ENCODE measurements around the gene ZNF501. TPM values are rescaled to one million over a fixed set of nuclear protein-coding genes. Genes with fewer than 3 reads are reported as not detected.

The ZNF501 gene
- total RNA-seq (1 to 10 TPM; 1.3 to 2.4 TPM), total RNA-seq (2.1 to 6.4 reads per million in 2 donors)

GRCh38 chr3:44729384-44729910, at the start of gene ZNF501:
ZNF501 (plus strand) TSS chr3:44729635; CDS start chr3:44734422, 4,787 bp downstream.
- H3K27ac Mint-ChIP-seq, result peak within 1 kb of the TSS; percentile 76
- peak; percentile 98 for ATAC-seq
- H3K4me3 Mint-ChIP-seq, result peak within 1 kb of the TSS; percentile 90
- peak; percentile 51 to 72 (median 57) for DNase-seq
- H3K9me3 ChIP-seq (ENCODE audit: control insufficient read depth, low read length, poor library complexity, severe bottlenecking), result peaks cover 29% of the 10 kb centered on the region
- H3K27me3 Mint-ChIP-seq, result no peaks in the 10 kb centered on the region
- H3K36me3 Mint-ChIP-seq (ENCODE audit: low read depth), result peaks cover 5% of the 10 kb centered on the region
- H3K4me1 Mint-ChIP-seq, result peaks cover 4% of the 10 kb centered on the region

GRCh38 chr3:44680921-44681455, 48.4 kb upstream of the ZNF501 start:
- no peak for ATAC-seq

GRCh38 chr3:44682182-44682896, 47.1 kb upstream of the ZNF501 start:
- ATAC-seq (no peak), DNase-seq (no peak)
- no peaks in the 10 kb centered on the region for H3K9me3 ChIP-seq (ENCODE audit: control insufficient read depth, low read length, poor library complexity, severe bottlenecking)
- H3K36me3 Mint-ChIP-seq (ENCODE audit: low read depth), result no peaks in the 10 kb centered on the region
- H3K4me3 Mint-ChIP-seq, result no peak overlapping the region
- H3K27ac Mint-ChIP-seq, result no peak overlapping the region
- H3K27me3 Mint-ChIP-seq, result no peaks in the 10 kb centered on the region
- peaks cover 3% of the 10 kb centered on the region for H3K4me1 Mint-ChIP-seq

More at GRCh38 chr3:44680921-44681455, 48.4 kb upstream of the ZNF501 start:
- H3K27me3 Mint-ChIP-seq, result no peaks in the 10 kb centered on the region
- H3K27ac Mint-ChIP-seq, result no peak overlapping the region
- no peak for DNase-seq
- peaks cover 3% of the 10 kb centered on the region for H3K4me1 Mint-ChIP-seq
- H3K9me3 ChIP-seq (ENCODE audit: control insufficient read depth, low read length, poor library complexity, severe bottlenecking), result no peaks in the 10 kb centered on the region
- no peak overlapping the region for H3K4me3 Mint-ChIP-seq
- H3K36me3 Mint-ChIP-seq (ENCODE audit: low read depth), result no peaks in the 10 kb centered on the region

- DNase-seq (peak in 1 of 3 donors; percentile 6), ATAC-seq (peak; percentile 76)
- Mint-ChIP-seq H3K4me1 (peaks cover 3% of the 10 kb centered on the region), H3K27ac (peak overlapping the region; percentile 1), H3K27me3 (peaks cover 8% of the 10 kb centered on the region), H3K36me3 (ENCODE audit: low read depth) (no peaks in the 10 kb centered on the region), H3K4me3 (peak overlapping the region; percentile 88)
- no peaks in the 10 kb centered on the region for H3K9me3 ChIP-seq (ENCODE audit: control insufficient read depth, low read length, poor library complexity, severe bottlenecking)
Measured at GRCh38 chr3:44685128-44685800, 44.2 kb upstream of the ZNF501 start.

- DNase-seq (no peak), ATAC-seq (no peak)
- H3K9me3 ChIP-seq (ENCODE audit: control insufficient read depth, low read length, poor library complexity, severe bottlenecking), result peaks cover 3% of the 10 kb centered on the region
- no peak overlapping the region for H3K4me3 Mint-ChIP-seq
- H3K4me1 Mint-ChIP-seq, result peaks cover 3% of the 10 kb centered on the region
- H3K36me3 Mint-ChIP-seq (ENCODE audit: low read depth), result no peaks in the 10 kb centered on the region
- no peak overlapping the region for H3K27ac Mint-ChIP-seq
- peaks cover 15% of the 10 kb centered on the region for H3K27me3 Mint-ChIP-seq
Measured at GRCh38 chr3:44687898-44688297, 41.5 kb upstream of the ZNF501 start.

- ATAC-seq (peak; percentile 82), DNase-seq (peak; percentile 10 to 22 (median 10))
- Mint-ChIP-seq H3K27ac (peak within 1 kb of the TSS; percentile 85), H3K4me1 (no peaks in the 10 kb centered on the region), H3K36me3 (ENCODE audit: low read depth) (no peaks in the 10 kb centered on the region), H3K4me3 (peak within 1 kb of the TSS; percentile 86), H3K27me3 (no peaks in the 10 kb centered on the region)
- H3K9me3 ChIP-seq (ENCODE audit: control insufficient read depth, low read length, poor library complexity, severe bottlenecking), result no peaks in the 10 kb centered on the region
Measured at GRCh38 chr3:44712455-44713075, 16.9 kb upstream of the ZNF501 start, which contains the start of gene ZNF502. ZNF502 (plus strand) TSS chr3:44712660; CDS start chr3:44720262, 7,602 bp downstream.

- DNase-seq (no peak), ATAC-seq (no peak)
- H3K4me1 Mint-ChIP-seq, result no peaks in the 10 kb centered on the region
- peaks cover 51% of the 10 kb centered on the region for H3K9me3 ChIP-seq (ENCODE audit: control insufficient read depth, low read length, poor library complexity, severe bottlenecking)
- H3K27ac Mint-ChIP-seq, result no peak overlapping the region
- peaks cover 3% of the 10 kb centered on the region for H3K36me3 Mint-ChIP-seq (ENCODE audit: low read depth)
- H3K4me3 Mint-ChIP-seq, result no peak overlapping the region
- no peaks in the 10 kb centered on the region for H3K27me3 Mint-ChIP-seq
Measured at GRCh38 chr3:44721231-44722102, 8.0 kb upstream of the ZNF501 start.

GRCh38 chr3:44722103-44722401, 7.4 kb upstream of the ZNF501 start:
- Mint-ChIP-seq H3K27ac (no peak overlapping the region), H3K27me3 (no peaks in the 10 kb centered on the region), H3K36me3 (ENCODE audit: low read depth) (peaks cover 3% of the 10 kb centered on the region), H3K4me1 (no peaks in the 10 kb centered on the region), H3K4me3 (no peak overlapping the region)
- no peak for DNase-seq
- ATAC-seq, result no peak
- peaks cover 51% of the 10 kb centered on the region for H3K9me3 ChIP-seq (ENCODE audit: control insufficient read depth, low read length, poor library complexity, severe bottlenecking)

GRCh38 chr3:44734646-44735168, 5.3 kb downstream of the ZNF501 start:
- Mint-ChIP-seq H3K4me3 (no peak overlapping the region), H3K27me3 (no peaks in the 10 kb centered on the region), H3K4me1 (peaks cover 4% of the 10 kb centered on the region), H3K27ac (no peak overlapping the region), H3K36me3 (ENCODE audit: low read depth) (peaks cover 3% of the 10 kb centered on the region)
- ATAC-seq (no peak), DNase-seq (no peak)
- H3K9me3 ChIP-seq (ENCODE audit: control insufficient read depth, low read length, poor library complexity, severe bottlenecking), result peaks cover 37% of the 10 kb centered on the region

GRCh38 chr3:44761101-44761423, 31.6 kb downstream of the ZNF501 start:
- H3K27me3 Mint-ChIP-seq, result no peaks in the 10 kb centered on the region
- ATAC-seq (peak; percentile 29), DNase-seq (no peak)
- peak overlapping the region; percentile 94 for H3K4me3 Mint-ChIP-seq
- H3K4me1 Mint-ChIP-seq, result peaks cover 17% of the 10 kb centered on the region
- H3K27ac Mint-ChIP-seq, result peak overlapping the region; percentile 89
- no peaks in the 10 kb centered on the region for H3K9me3 ChIP-seq (ENCODE audit: control insufficient read depth, low read length, poor library complexity, severe bottlenecking)
- H3K36me3 Mint-ChIP-seq (ENCODE audit: low read depth), result peaks cover 3% of the 10 kb centered on the region

GRCh38 chr3:44761424-44762169, 32.2 kb downstream of the ZNF501 start, which contains the start of the genes KIAA1143 and KIF15:
KIAA1143 (minus strand) TSS chr3:44761619; CDS start chr3:44761602, 17 bp downstream.
KIF15 (plus strand) TSS chr3:44761794; CDS start chr3:44761866, 72 bp downstream.
- H3K27me3 Mint-ChIP-seq, result no peaks in the 10 kb centered on the region
- peak within 1 kb of the TSS; percentile 89 for H3K27ac Mint-ChIP-seq
- ATAC-seq (peak; percentile 99), DNase-seq (peak; percentile 92 to 95 (median 93))
- H3K4me1 Mint-ChIP-seq, result peaks cover 17% of the 10 kb centered on the region
- H3K9me3 ChIP-seq (ENCODE audit: control insufficient read depth, low read length, poor library complexity, severe bottlenecking), result no peaks in the 10 kb centered on the region
- peaks cover 3% of the 10 kb centered on the region for H3K36me3 Mint-ChIP-seq (ENCODE audit: low read depth)
- H3K4me3 Mint-ChIP-seq, result peak within 1 kb of the TSS; percentile 94
